ENCODE results near the gene UPK2. TPM values are rescaled to one million over a fixed set of nuclear protein-coding genes. Genes with fewer than 3 reads are reported as not detected.

Gene UPK2
- total and polyA plus RNA-seq, 2 donors (not counting 3 experiments of a cell fraction or from before 2014, with no cell fraction given), result 0.11 TPM; not detected in 1

DNA sequence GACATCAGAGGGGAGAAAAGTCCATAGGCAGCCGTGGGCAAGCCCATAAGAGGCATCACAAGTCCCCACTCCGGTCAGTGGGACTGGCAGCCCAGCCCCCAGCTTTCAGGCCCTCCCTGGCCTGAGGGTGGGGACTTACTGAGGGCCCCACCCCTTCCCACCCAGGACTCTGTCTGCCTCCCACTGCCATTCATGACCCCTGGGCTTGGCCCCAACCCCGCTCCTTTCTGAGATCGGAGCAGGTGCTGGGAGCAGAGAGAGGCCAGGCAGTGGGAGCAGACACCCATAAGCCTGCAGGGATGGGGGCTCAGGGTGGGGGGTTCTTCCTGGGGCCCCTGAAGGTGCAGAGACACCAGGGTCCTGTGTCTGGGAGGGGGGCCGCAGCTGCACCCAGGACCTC, 5.1 kb downstream of the UPK2 start:
- no TSS peak for BruUV-seq (replicated peaks)
- CTCF ChIA-PET, result interaction anchor here (1.0 to 1.5 kb wide), 3 partner anchors 16 to 271 kb away, joined by 3 to 4 read pairs (median 3); no protein-coding TSS in a partner anchor
- intact Hi-C loops (cut with micrococcal nuclease), result no loop called here

More for the DNA sequence above, 5.1 kb downstream of the UPK2 start:
- no peaks in the 10 kb centered on the region for H3K79me2 ChIP-seq (ENCODE audit: control insufficient read depth, insufficient read depth, low read length)
- H3K27me3 ChIP-seq (ENCODE audit: control insufficient read depth in 2 of 2, insufficient read depth in 2 of 2, low read length in 2 of 2), result no peaks in the 10 kb centered on the region
- no peaks in the 10 kb centered on the region for H3K9me3 ChIP-seq (replicated peaks; ENCODE audit: control insufficient read depth, insufficient read depth, low read length)
- H3K9me1 ChIP-seq (replicated peaks; ENCODE audit: control insufficient read depth, extremely low read depth, insufficient read depth, low read length), result no peaks in the 10 kb centered on the region
- H3K27ac ChIP-seq (ENCODE audit: insufficient read depth, low read depth, low read length), result no peak overlapping the region
- H3K36me3 ChIP-seq (ENCODE audit: control insufficient read depth in 2 of 2, extremely low read depth in 1 of 2, insufficient read depth in 2 of 2, low read length in 2 of 2), result no peaks in the 10 kb centered on the region
- H4K20me1 ChIP-seq (replicated peaks; ENCODE audit: control insufficient read depth, extremely low read depth, insufficient read depth, low read length), result no peaks in the 10 kb centered on the region
- no peak overlapping the region for H3K9ac ChIP-seq (replicated peaks; ENCODE audit: extremely low read depth, insufficient read depth, low read length)
- DNase-seq (ENCODE audit: low read depth, low spot score) (no peak), FAIRE-seq (no peak)
- H3K4me3 ChIP-seq (replicated peaks in 1 of 3; ENCODE audit: insufficient read depth in 1 of 3, low read depth in 1 of 3, low read length in 3 of 3), result no peak overlapping the region
- H3K4me2 ChIP-seq (ENCODE audit: insufficient read depth, low read length), result no peak overlapping the region
- no peak for TF ChIP-seq POLR2AphosphoS5 (IDR thresholded peaks at IDR 0.05; ENCODE audit: insufficient read depth, low read depth, low read length)
- no peak for TF ChIP-seq MYC (IDR thresholded peaks at IDR 0.05; ENCODE audit: low read depth, low read length)
- TF ChIP-seq, protein P1, sequence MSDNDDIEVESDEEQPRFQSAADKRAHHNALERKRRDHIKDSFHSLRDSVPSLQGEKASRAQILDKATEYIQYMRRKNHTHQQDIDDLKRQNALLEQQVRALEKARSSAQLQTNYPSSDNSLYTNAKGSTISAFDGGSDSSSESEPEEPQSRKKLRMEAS (IDR thresholded peaks at IDR 0.05; ENCODE audit: insufficient read depth, insufficient read length), result no peak
- TF ChIP-seq JUN (IDR thresholded peaks at IDR 0.05; ENCODE audit: borderline replicate concordance, insufficient read depth, insufficient read length, low read depth), result no peak
- TF ChIP-seq FOS (IDR thresholded peaks at IDR 0.05; ENCODE audit: borderline replicate concordance, insufficient read depth, low read length), result no peak
- no peak for TF ChIP-seq POLR2A (IDR thresholded peaks at IDR 0.05; ENCODE audit: low read depth, low read length)
- no peak for TF ChIP-seq CTCF (IDR thresholded peaks at IDR 0.05; ENCODE audit: extremely low read depth in 1 of 2, insufficient read depth in 1 of 2, low read depth in 1 of 2, low read length in 2 of 2)
- no peak for TF ChIP-seq EZH2 (IDR thresholded peaks at IDR 0.05; ENCODE audit: borderline replicate concordance, low read depth, low read length, severe bottlenecking)
- TF ChIP-seq GATA2 (IDR thresholded peaks at IDR 0.05; ENCODE audit: insufficient read depth, insufficient read length, low read depth, low read length), result no peak
- no peak overlapping the region for H2AFZ ChIP-seq (ENCODE audit: low read depth, low read length)
- H3K4me1 ChIP-seq (ENCODE audit: control insufficient read depth, extremely low read depth, insufficient read depth, low read length), result no peaks in the 10 kb centered on the region
- dilution Hi-C loops (cut with MboI; ENCODE audit: extremely low pct_ligation_motif_present, low sequenced_read_pairs), result no loop called here
- POLR2A ChIA-PET, result no interaction called here
